Stimulated activated CD4-positive, alpha-beta T cell treated with anti-CD3 and anti-CD28 coated beads, Interleukin-4, amount 100 ng/mL, for 48 hours (primary cell): Measurements from ENCODE around the gene USHBP1.

Source experiments
- DNase-seq, 2 donors: peaks; one replicate each; pipeline ENCODE4 v3.0.0-alpha.2; 2020; ENCODE audit warnings: low read depth in 2 of 2

Gene USHBP1

GRCh38 chr19:17264641-17264979, at the start of gene USHBP1:
Gene USHBP1 (minus strand): TSS chr19:17264745. CDS start chr19:17264299, 446 bp downstream.
- DNase-seq = no peak

GRCh38 chr19:17314007-17314593, 49.6 kb upstream of the USHBP1 start:
- no peak for DNase-seq

- no peak for DNase-seq
Observed at GRCh38 chr19:17312189-17313113, 47.9 kb upstream of the USHBP1 start.

GRCh38 chr19:17311455-17312188, 47.1 kb upstream of the USHBP1 start:
- DNase-seq = no peak

GRCh38 chr19:17309965-17310461, 45.5 kb upstream of the USHBP1 start:
- DNase-seq = no peak

GRCh38 chr19:17309198-17309964, 44.8 kb upstream of the USHBP1 start, which contains the start of gene DDA1:
Gene DDA1 (plus strand): TSS chr19:17309563. CDS start chr19:17309655, 92 bp downstream.
- DNase-seq = peak; percentile 97 to 99

GRCh38 chr19:17307876-17308377, 43.4 kb upstream of the USHBP1 start:
- DNase-seq = no peak

GRCh38 chr19:17306285-17306714, 41.8 kb upstream of the USHBP1 start:
- no peak for DNase-seq

- peak; percentile 86 to 93 for DNase-seq
Observed at GRCh38 chr19:17305517-17306284, 41.2 kb upstream of the USHBP1 start, which contains the start of gene MRPL34. Gene MRPL34 (plus strand): TSS chr19:17305872. CDS start chr19:17305893, 21 bp downstream.

GRCh38 chr19:17305216-17305516, 40.6 kb upstream of the USHBP1 start:
- DNase-seq = no peak

GRCh38 chr19:17304386-17305215, 40.1 kb upstream of the USHBP1 start:
- DNase-seq = no peak

- DNase-seq = no peak
Observed at GRCh38 chr19:17303940-17304267, 39.4 kb upstream of the USHBP1 start.

GRCh38 chr19:17303167-17303939, 38.8 kb upstream of the USHBP1 start, which contains the start of gene ABHD8:
Gene ABHD8 (minus strand): TSS chr19:17303425. CDS start chr19:17301616, 1,809 bp downstream.
- DNase-seq = peak; percentile 90 to 92

GRCh38 chr19:17302391-17303166, 38.0 kb upstream of the USHBP1 start:
- DNase-seq = no peak

GRCh38 chr19:17300992-17301619, 36.6 kb upstream of the USHBP1 start:
- no peak for DNase-seq

GRCh38 chr19:17296976-17297375, 32.4 kb upstream of the USHBP1 start:
- no peak for DNase-seq

- DNase-seq = no peak
Observed at GRCh38 chr19:17296273-17296672, 31.7 kb upstream of the USHBP1 start.
